Smooth muscle cell (in vitro differentiated cells): Measurements from ENCODE around the gene PTPN9. TPM values are rescaled to one million over a fixed set of nuclear protein-coding genes. Genes with fewer than 3 reads are reported as not detected.
"Not testable (repeated sequence)": the region's sequence is repeated elsewhere in the genome, so short reads cannot be mapped to it uniquely, and the experiment has no call there.

ENCODE experiments used
- DNase-seq: peaks from one replicate; lab custom pipeline; 2025; ENCODE audit not compliant: unreplicated experiment; lab: John Stamatoyannopoulos, UW
- H2AFZ ChIP-seq: fragments of 200-600 bp; sonication (generic); 2 replicates; pipeline ENCODE4 v1.6.0; 2016; ENCODE audit warnings: antibody characterized with exemption, low read depth, mild to moderate bottlenecking
- H3F3A ChIP-seq: fragments of 200-600 bp; sonication (generic); 2 replicates; pipeline ENCODE4 v1.6.0; 2017; ENCODE audit warnings: antibody characterized with exemption, low read depth
- H3K27ac ChIP-seq: fragments of 200-600 bp; sonication (generic); 2 replicates; pipeline ENCODE4 v1.5.1; 2016; ENCODE audit warnings: low read depth, mild to moderate bottlenecking
- H3K27me3 ChIP-seq: fragments of 200-600 bp; sonication (generic); 2 replicates; pipeline ENCODE4 v1.6.1; 2016; ENCODE audit warnings: low read depth, mild to moderate bottlenecking
- H3K36me3 ChIP-seq: fragments of 200-600 bp; sonication (generic); 2 replicates; pipeline ENCODE4 v1.5.1; 2016; ENCODE audit warnings: low read depth
- H3K4me1 ChIP-seq: fragments of 200-600 bp; sonication (generic); 2 replicates; pipeline ENCODE4 v1.5.1; 2016; ENCODE audit warnings: low read depth
- H3K4me2 ChIP-seq: fragments of 200-600 bp; sonication (generic); 2 replicates; pipeline ENCODE4 v1.6.0; 2016; ENCODE audit warnings: mild to moderate bottlenecking
- H3K4me3 ChIP-seq: fragments of 200-600 bp; sonication (generic); 2 replicates; pipeline ENCODE4 v1.5.1; 2016; ENCODE audit warnings: mild to moderate bottlenecking
- H3K79me2 ChIP-seq: fragments of 200-600 bp; sonication (generic); 2 replicates; pipeline ENCODE4 v1.6.0; 2016; ENCODE audit warnings: low read depth, mild to moderate bottlenecking
- H3K9ac ChIP-seq: fragments of 200-600 bp; sonication (generic); 2 replicates; pipeline ENCODE4 v1.6.0; 2016; ENCODE audit warnings: low read depth
- H3K9me3 ChIP-seq: fragments of 200-600 bp; sonication (generic); replicated peaks from 2 replicates; pipeline ENCODE4 v1.5.1; 2016; ENCODE audit warnings: low read depth
- H4K20me1 ChIP-seq: fragments of 200-600 bp; sonication (generic); 2 replicates; pipeline ENCODE4 v1.6.0; 2016; ENCODE audit warnings: low read depth
- CTCF ChIP-seq: fragments of 200-600 bp; sonication (generic); IDR thresholded peaks from 2 replicates; pipeline ENCODE4 v1.5.1; 2017; ENCODE audit warnings: borderline replicate concordance, mild to moderate bottlenecking, antibody characterized with exemption; ENCODE audit not compliant: insufficient read depth, poor library complexity, severe bottlenecking
- WGBS: methylation state at CpG from one replicate; pipeline ENCODE4 v1.1.7; 2016; ENCODE audit warnings: low lambda C conversion rate; 5-methylcytosine and 5-hydroxymethylcytosine counted together
- polyA plus RNA-seq: library from polyadenylated mRNA; unstranded; fragments of >200 nt; fragmentation: Nextera tagmentation; extraction: Ambion mirVana; gene quantifications from 2 replicates; pipeline ENCODE4 v1.2.1, GENCODE V29; 2016
- total RNA-seq: library from RNA; depleted of rRNA; stranded (reverse); fragments of >200 nt; gene quantifications from 2 replicates; pipeline ENCODE4 v1.2.3, GENCODE V29; 2014

Gene PTPN9
- total and polyA plus RNA-seq, 2 experiments from 2014 or later: 20.3 to 23.4 TPM

GRCh38 chr15:75479670-75480069, 99.4 kb downstream of the PTPN9 start:
- WGBS: 100% methylated on average over 2 of the region's 2 CpGs
- Histone ChIP-seq H3K36me3 (no peaks in the 10 kb centered on the region), H4K20me1 (no peaks in the 10 kb centered on the region), H3K4me2 (no peak overlapping the region), H3K4me1 (no peaks in the 10 kb centered on the region), H3K27ac (no peak overlapping the region), H3K4me3 (no peak overlapping the region), H3K9ac (no peak overlapping the region), H3K9me3 (no peaks in the 10 kb centered on the region), H3K27me3 (no peaks in the 10 kb centered on the region), H3F3A (no peaks in the 10 kb centered on the region), H3K79me2 (no peaks in the 10 kb centered on the region), H2AFZ (no peak overlapping the region)
- TF ChIP-seq CTCF: no peak
- no peak for DNase-seq

GRCh38 chr15:75477094-75477493, 102.0 kb downstream of the PTPN9 start:
- not testable (repeated sequence) for H3K4me3 ChIP-seq, H3F3A ChIP-seq, H3K79me2 ChIP-seq, DNase-seq, H3K4me2 ChIP-seq, H3K36me3 ChIP-seq, H3K9ac ChIP-seq, H3K27ac ChIP-seq, H2AFZ ChIP-seq, H3K9me3 ChIP-seq, H3K27me3 ChIP-seq, H4K20me1 ChIP-seq, H3K4me1 ChIP-seq
- 97% methylated on average over 5 of the region's 5 CpGs for WGBS

GRCh38 chr15:75468913-75469598, 110.1 kb downstream of the PTPN9 start:
- H3K4me1 ChIP-seq: no peaks in the 10 kb centered on the region
- H3K36me3 ChIP-seq: peaks cover 10% of the 10 kb centered on the region
- no peaks in the 10 kb centered on the region for H3K27me3 ChIP-seq
- no peak overlapping the region for H3K9ac ChIP-seq
- H3K4me3 ChIP-seq: no peak overlapping the region
- no peak for TF ChIP-seq CTCF
- no peaks in the 10 kb centered on the region for H3K79me2 ChIP-seq
- H2AFZ ChIP-seq: no peak overlapping the region
- H3F3A ChIP-seq: no peaks in the 10 kb centered on the region
- DNase-seq: no peak
- H4K20me1 ChIP-seq: no peaks in the 10 kb centered on the region
- no peaks in the 10 kb centered on the region for H3K9me3 ChIP-seq
- WGBS: 100% methylated on average over 2 of the region's 2 CpGs
- no peak overlapping the region for H3K27ac ChIP-seq
- no peak overlapping the region for H3K4me2 ChIP-seq

GRCh38 chr15:75460646-75461045, 118.5 kb downstream of the PTPN9 start:
- no peaks in the 10 kb centered on the region for H4K20me1 ChIP-seq
- no peaks in the 10 kb centered on the region for H3K36me3 ChIP-seq
- TF ChIP-seq CTCF: no peak
- no peaks in the 10 kb centered on the region for H3F3A ChIP-seq
- peaks cover 10% of the 10 kb centered on the region for H3K4me1 ChIP-seq
- H3K9me3 ChIP-seq: no peaks in the 10 kb centered on the region
- H3K4me3 ChIP-seq: no peak overlapping the region
- WGBS: 98% methylated on average over 4 of the region's 4 CpGs
- no peak overlapping the region for H3K27ac ChIP-seq
- no peaks in the 10 kb centered on the region for H3K79me2 ChIP-seq
- no peak overlapping the region for H3K4me2 ChIP-seq
- H3K27me3 ChIP-seq: no peaks in the 10 kb centered on the region
- no peak overlapping the region for H3K9ac ChIP-seq
- no peak for DNase-seq
- no peak overlapping the region for H2AFZ ChIP-seq
